ENCODE data around the gene SIN3B.

SIN3B gene

DNA sequence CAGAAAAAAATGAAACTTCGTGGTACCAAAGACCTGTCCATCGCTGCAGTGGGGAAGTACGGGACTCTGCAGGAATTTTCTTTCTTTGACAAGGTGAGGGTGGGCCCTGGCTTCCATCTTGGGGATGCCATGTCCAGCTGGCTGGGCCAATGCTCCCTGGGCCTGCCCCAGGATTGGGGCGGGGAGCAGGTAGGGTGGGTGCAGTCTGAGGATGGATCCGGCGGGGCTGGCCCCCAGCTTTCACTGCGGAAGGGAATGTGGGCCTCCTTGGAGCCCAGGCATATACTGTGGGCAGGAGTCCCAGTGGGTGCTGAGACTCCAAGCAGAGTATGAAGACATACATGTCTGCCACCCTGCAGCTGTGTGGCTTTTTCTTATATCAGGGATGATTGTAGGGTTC lies 23.9 kb downstream of the SIN3B start:
- FAIRE-seq (no peak), DNase-seq (ENCODE audit: insufficient read length) (no peak)
- TF ChIP-seq POLR2A (IDR thresholded peaks at IDR 0.05; ENCODE audit: low read depth, low read length) (no peak), POLR2AphosphoS5 (IDR thresholded peaks at IDR 0.05; ENCODE audit: low read depth, low read length) (no peak), TAF1 (IDR thresholded peaks at IDR 0.05; ENCODE audit: borderline replicate concordance, low read depth, low read length) (no peak)

DNA sequence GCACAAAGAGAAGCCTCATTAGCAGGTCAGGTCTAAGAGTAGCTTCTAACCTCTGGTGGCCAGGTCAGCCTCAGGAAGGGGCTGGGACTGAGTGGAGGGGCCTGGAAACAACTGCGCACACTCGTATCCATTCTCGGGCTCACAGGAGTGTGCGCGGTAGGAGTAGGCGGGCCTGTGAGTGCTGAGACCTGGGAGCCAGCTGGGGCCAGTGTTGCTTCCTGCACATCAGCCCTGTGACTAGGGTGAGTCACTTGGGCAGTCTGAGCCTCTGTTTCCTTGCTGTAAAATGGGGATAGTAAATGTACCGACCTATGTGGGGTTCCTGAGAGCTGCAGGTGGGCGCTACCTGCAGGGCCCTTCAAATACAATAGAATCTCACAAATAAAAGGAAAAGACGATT lies 26.9 kb downstream of the SIN3B start:
- TF ChIP-seq TAF1 (IDR thresholded peaks at IDR 0.05; ENCODE audit: borderline replicate concordance, low read depth, low read length) (no peak), POLR2AphosphoS5 (IDR thresholded peaks at IDR 0.05; ENCODE audit: low read depth, low read length) (no peak), POLR2A (IDR thresholded peaks at IDR 0.05; ENCODE audit: low read depth, low read length) (no peak)
- FAIRE-seq (no peak), DNase-seq (ENCODE audit: insufficient read length) (no peak)

DNA sequence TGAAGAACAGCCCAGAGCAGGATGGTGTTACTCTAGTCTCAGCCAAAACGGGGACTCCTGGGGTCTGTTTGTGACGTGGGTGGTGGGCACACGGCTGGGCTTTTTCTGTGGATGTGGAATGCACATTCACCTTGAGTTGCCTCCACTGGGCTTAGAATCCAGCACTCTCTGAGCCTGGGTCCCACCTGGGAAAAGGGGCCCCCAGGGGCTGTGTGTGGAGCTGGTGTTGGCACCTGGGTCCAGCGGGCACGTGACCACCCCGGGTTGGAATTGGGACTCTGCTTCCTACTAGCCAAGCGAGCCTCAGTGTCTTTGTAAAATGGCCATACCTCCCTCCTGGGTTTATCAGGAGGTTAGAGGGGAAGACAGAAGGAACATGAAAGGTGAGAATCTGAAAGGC lies 30.4 kb downstream of the SIN3B start:
- no peak for TF ChIP-seq POLR2A (IDR thresholded peaks at IDR 0.05; ENCODE audit: low read depth, low read length)
- TF ChIP-seq TAF1 (IDR thresholded peaks at IDR 0.05; ENCODE audit: borderline replicate concordance, low read depth, low read length): no peak
- TF ChIP-seq POLR2AphosphoS5 (IDR thresholded peaks at IDR 0.05; ENCODE audit: low read depth, low read length): no peak
- FAIRE-seq (no peak), DNase-seq (ENCODE audit: insufficient read length) (no peak)

DNA sequence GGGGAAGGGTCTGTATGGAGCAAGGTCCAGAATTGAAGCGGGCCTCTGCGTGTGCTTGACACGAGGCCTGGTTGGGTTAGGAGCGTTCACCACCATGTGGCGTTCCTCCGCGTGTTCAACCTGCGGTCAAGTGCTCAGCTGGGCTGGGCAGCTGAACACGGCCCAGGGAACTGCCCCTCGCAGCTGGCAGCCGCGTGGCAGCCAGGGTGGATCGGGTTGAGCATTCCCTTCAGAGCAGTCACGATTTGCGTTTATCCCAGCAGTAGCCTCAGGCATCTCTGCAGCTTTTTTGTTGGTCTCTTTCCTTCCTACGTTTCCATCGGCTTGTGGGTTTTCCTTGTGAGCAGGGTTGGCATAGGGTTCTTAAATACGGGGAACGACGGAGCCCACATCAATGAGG lies 30.9 kb downstream of the SIN3B start:
- no peak for FAIRE-seq

DNA sequence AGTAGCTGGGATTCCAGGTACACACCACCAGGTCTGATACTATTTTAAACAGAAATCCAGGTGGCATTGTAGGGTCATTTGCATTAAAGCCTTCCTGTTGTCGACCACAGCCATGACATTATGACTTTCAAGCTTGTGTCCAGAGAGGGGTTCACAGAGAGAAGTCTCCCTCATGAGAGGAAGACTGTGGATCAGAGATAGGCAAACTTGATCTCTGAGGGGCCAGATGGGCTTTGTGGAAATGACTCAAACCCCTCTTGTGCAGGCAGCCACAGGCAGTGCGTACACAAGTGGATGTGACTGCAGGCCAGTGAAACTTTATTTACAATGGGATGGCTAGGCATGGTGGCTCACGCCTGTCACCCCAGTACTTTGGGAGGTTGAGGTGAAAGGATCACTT lies 31.8 kb downstream of the SIN3B start:
- DNase-seq (ENCODE audit: insufficient read length): no peak
- no peak for FAIRE-seq
- no peak for TF ChIP-seq TAF1 (IDR thresholded peaks at IDR 0.05; ENCODE audit: borderline replicate concordance, low read depth, low read length)
- no peak for TF ChIP-seq POLR2AphosphoS5 (IDR thresholded peaks at IDR 0.05; ENCODE audit: low read depth, low read length)
- TF ChIP-seq POLR2A (IDR thresholded peaks at IDR 0.05; ENCODE audit: low read depth, low read length): no peak

More for the DNA sequence above, 30.9 kb downstream of the SIN3B start:
- no peak for DNase-seq (ENCODE audit: insufficient read length)
- TF ChIP-seq POLR2AphosphoS5 (IDR thresholded peaks at IDR 0.05; ENCODE audit: low read depth, low read length) (no peak), POLR2A (IDR thresholded peaks at IDR 0.05; ENCODE audit: low read depth, low read length) (no peak), TAF1 (IDR thresholded peaks at IDR 0.05; ENCODE audit: borderline replicate concordance, low read depth, low read length) (no peak)

DNA sequence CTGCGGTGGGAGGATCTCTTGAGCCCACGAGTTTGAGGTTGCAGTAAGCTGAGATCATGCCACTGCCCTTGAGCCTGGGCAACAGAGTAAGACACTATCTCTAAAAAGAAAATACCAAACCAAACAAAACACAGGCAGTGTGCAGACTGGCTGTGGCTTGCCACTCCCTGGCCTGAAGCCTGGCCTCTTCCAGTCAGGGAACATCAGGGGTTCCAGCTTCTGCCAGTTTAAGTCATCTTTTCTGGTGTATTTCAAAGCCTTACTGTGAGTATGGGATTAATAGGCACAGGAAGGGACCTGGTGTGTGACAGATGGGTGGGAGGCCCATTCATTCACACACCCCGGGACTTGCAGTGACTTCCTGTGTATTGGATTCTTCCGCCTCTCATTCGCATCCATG lies 32.6 kb downstream of the SIN3B start:
- TF ChIP-seq POLR2AphosphoS5 (IDR thresholded peaks at IDR 0.05; ENCODE audit: low read depth, low read length): no peak
- no peak for TF ChIP-seq POLR2A (IDR thresholded peaks at IDR 0.05; ENCODE audit: low read depth, low read length)
- no peak for TF ChIP-seq TAF1 (IDR thresholded peaks at IDR 0.05; ENCODE audit: borderline replicate concordance, low read depth, low read length)
- FAIRE-seq: no peak
- DNase-seq (ENCODE audit: insufficient read length): no peak

DNA sequence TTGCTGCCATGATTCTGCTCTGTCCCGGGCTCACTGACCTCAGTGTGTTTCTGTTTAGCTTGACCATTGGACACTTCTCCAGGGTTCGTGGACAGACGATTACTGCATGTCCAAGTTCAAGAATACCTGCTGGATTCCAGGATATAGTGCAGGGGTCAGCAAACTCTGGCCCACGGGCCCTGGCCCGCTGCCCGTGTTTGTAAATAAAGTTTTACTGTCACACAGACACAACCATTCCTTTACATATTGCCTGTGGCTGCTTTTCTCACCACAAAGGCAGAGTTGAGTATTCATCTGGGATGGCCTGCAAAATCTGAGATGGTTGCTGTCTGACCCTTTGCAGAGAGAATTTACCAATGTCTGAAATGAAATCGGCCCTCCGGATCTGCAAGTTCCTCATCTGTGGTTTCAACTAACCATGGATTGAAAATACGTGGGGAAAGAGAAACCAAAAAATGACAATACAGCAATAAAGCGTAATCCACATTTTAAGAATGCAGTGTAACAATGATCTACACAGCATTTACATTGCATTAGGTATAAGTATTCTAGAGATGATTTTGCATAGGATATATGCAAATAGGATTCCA lies 33.7 kb downstream of the SIN3B start:
- no peak for FAIRE-seq
- TF ChIP-seq POLR2AphosphoS5 (IDR thresholded peaks at IDR 0.05; ENCODE audit: low read depth, low read length) (no peak), TAF1 (IDR thresholded peaks at IDR 0.05; ENCODE audit: borderline replicate concordance, low read depth, low read length) (no peak), POLR2A (IDR thresholded peaks at IDR 0.05; ENCODE audit: low read depth, low read length) (no peak)
- no peak for DNase-seq (ENCODE audit: insufficient read length)

DNA sequence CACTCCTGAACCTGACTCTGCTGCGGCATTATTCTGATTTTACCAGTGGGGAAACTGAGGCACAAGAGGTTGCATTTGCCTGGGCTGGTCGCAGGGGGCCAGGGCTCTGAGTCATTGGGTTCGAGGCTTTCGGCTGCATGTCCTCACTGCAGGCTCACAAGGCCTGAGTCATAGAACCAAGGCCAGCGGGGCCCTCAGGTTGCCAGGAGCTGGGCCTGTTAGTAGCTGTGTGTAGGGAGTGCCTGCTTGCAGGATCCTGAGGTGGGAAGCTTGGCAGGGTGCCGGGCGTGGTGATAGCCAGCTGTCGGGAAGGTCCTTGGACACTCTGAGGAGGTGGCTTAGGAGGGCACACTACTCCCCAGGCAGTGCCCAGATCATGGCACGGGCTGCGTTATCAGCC lies 38.0 kb downstream of the SIN3B start:
- FAIRE-seq (no peak), DNase-seq (ENCODE audit: insufficient read length) (no peak)
- TF ChIP-seq POLR2AphosphoS5 (IDR thresholded peaks at IDR 0.05; ENCODE audit: low read depth, low read length) (no peak), POLR2A (IDR thresholded peaks at IDR 0.05; ENCODE audit: low read depth, low read length) (no peak), TAF1 (IDR thresholded peaks at IDR 0.05; ENCODE audit: borderline replicate concordance, low read depth, low read length) (no peak)

DNA sequence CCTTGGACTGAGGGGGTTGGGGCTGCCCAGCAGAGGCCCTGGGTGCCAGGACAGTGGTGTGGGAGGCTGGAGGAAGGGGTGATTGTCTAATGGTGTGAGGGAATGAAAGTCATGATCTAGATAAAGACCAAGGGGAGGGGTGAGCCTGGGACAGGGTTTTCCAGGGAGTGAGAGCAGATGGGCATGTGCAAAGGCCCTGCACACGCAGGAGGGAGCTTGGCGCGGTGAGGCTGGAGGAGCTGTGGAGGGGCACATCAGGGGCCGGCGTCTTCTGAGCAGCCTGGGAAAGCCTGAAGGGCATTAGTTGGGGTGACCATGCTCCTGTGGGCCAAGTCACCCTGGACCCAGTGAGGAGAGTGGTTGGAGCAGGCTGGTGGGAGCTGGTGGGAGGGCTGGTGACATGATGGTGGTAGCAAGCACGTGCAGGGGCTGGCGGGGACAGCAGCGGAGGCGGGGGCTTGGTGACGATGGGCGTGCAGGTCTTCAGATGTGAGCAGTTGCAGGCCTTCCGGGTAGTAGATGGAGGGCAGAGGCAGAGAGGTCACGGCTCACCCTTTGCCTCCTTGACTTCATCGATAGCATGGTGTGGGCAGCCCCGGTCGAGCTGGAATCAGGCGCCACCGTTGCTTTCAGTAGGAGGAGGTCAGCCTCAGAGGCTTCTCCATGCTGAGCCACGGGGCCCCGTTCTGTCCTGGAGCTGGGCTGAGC lies 39.4 kb downstream of the SIN3B start:
- no peak for DNase-seq (ENCODE audit: insufficient read length)
- no peak for FAIRE-seq
- TF ChIP-seq POLR2AphosphoS5 (IDR thresholded peaks at IDR 0.05; ENCODE audit: low read depth, low read length) (no peak), POLR2A (IDR thresholded peaks at IDR 0.05; ENCODE audit: low read depth, low read length) (no peak), TAF1 (IDR thresholded peaks at IDR 0.05; ENCODE audit: borderline replicate concordance, low read depth, low read length) (no peak)

DNA sequence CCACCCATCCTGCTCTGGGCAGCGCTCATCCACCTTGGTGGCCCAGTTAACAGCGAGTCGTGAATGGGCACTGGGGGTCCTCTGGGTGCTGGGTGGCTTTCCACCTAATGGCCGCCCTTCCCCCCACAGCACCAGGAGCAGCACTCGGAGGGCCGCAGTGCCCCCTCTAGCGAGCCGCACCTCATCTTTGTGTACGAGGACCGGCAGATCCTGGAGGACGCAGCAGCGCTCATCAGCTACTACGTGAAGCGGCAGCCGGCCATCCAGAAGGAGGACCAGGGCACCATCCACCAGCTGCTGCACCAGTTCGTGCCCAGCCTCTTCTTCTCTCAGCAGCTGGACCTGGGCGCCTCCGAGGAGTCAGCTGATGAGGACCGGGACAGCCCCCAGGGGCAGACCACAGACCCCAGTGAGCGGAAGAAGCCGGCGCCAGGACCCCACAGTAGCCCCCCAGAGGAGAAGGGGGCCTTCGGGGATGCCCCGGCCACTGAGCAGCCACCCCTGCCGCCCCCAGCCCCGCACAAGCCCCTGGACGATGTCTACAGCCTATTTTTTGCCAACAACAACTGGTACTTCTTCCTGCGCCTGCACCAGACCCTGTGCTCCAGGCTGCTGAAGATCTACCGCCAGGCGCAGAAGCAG lies 40.3 kb downstream of the SIN3B start:
- DNase-seq (ENCODE audit: insufficient read length): no peak
- TF ChIP-seq POLR2AphosphoS5 (IDR thresholded peaks at IDR 0.05; ENCODE audit: low read depth, low read length) (no peak), TAF1 (IDR thresholded peaks at IDR 0.05; ENCODE audit: borderline replicate concordance, low read depth, low read length) (no peak), POLR2A (IDR thresholded peaks at IDR 0.05; ENCODE audit: low read depth, low read length) (no peak)
- no peak for FAIRE-seq

DNA sequence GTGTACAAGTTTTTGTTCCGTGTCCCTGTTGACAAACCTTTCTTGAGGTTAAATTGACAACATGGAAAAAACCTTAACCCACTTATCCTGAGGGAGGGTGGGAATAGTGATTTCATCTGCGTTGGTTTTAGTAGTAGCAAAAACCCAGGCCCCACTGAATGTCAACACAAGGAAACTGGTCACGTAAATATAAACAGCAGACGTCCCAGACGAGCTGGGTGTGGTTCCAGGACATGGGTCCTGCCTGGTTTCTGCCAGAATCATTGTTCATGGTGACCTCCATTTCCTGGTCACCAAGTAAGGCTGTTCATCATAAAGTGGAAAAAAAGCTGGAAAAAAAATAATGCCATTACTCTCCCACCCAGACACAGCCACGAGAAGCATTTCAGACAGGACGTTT lies 42.7 kb downstream of the SIN3B start:
- no peak for FAIRE-seq
- no peak for TF ChIP-seq TAF1 (IDR thresholded peaks at IDR 0.05; ENCODE audit: borderline replicate concordance, low read depth, low read length)
- no peak for TF ChIP-seq POLR2AphosphoS5 (IDR thresholded peaks at IDR 0.05; ENCODE audit: low read depth, low read length)
- no peak for TF ChIP-seq POLR2A (IDR thresholded peaks at IDR 0.05; ENCODE audit: low read depth, low read length)
- no peak for DNase-seq (ENCODE audit: insufficient read length)

DNA sequence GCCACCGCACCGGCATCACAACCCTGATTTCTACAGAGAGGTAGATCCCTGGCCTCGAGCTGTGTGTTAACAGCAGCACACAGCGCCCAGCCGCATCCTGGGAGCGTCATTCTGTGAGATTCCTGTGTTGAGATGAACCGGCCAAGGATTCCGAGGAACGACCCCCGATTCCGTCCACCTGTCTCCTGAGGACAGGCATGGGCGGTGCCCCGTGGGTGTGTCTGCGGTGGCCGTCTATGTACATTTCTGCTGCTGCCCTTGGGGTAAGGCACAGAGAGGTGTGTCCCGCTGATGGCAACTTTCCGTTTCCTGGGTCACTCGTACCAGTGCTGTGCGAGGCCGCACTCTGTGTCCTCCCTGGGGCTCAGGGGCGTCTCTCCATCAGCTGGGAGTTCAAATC lies 43.5 kb downstream of the SIN3B start:
- DNase-seq (ENCODE audit: insufficient read length) (no peak), FAIRE-seq (no peak)
- no peak for TF ChIP-seq TAF1 (IDR thresholded peaks at IDR 0.05; ENCODE audit: borderline replicate concordance, low read depth, low read length)
- no peak for TF ChIP-seq POLR2A (IDR thresholded peaks at IDR 0.05; ENCODE audit: low read depth, low read length)
- TF ChIP-seq POLR2AphosphoS5 (IDR thresholded peaks at IDR 0.05; ENCODE audit: low read depth, low read length): no peak
